ENCODE results near the gene PGR. TPM values are rescaled to one million over a fixed set of nuclear protein-coding genes. Genes with fewer than 3 reads are reported as not detected.
A peak's percentile ranks its signal among the peaks of the same experiment; 100 is the strongest.

PGR gene
- polyA plus RNA-seq, 3 donors = 0.07 to 0.16 (median 0.10) TPM

DNA sequence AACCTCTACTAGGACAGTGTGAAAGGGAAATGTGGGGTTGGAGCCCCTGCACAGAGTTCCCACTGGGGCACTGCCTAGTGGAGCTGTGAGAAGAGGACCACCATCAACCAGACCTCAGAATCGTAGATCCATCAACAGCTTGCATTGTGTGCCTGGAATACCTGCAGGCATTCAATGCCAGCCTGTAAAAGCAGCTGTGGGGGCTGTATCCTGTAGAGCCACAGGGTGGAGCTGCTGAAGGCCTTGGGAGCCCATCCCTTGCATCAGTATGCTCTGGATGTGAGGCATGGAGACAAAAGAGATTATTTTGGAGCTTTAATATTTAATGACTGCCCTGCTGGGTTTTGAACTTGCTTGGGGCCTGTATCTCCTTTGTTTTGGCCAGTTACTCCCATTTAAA, 46.3 kb downstream of the PGR start:
- DNase-seq (ENCODE audit: low read depth in 3 of 3, low spot score in 2 of 3) = no peak

DNA sequence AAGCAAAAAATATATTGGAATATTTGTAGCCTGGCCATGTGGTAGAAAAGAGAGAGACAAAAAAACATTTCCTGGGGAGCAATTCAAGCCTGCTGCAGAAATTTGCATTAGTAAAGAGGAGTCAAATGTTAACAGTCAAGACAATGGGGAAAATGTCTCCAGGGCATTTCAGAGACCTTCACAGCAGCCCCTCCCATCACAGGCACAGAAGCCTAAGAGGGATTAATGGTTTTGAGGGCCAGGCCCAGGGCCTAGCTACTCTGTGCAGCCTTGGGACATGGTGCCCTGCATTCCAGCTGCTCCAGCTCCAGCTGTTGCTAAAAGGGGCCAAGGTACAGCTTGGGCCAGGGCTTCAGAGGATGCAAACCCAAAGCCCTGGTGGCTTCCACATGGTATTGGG, 46.8 kb downstream of the PGR start:
- DNase-seq (ENCODE audit: low read depth in 3 of 3, low spot score in 2 of 3) = no peak

DNA sequence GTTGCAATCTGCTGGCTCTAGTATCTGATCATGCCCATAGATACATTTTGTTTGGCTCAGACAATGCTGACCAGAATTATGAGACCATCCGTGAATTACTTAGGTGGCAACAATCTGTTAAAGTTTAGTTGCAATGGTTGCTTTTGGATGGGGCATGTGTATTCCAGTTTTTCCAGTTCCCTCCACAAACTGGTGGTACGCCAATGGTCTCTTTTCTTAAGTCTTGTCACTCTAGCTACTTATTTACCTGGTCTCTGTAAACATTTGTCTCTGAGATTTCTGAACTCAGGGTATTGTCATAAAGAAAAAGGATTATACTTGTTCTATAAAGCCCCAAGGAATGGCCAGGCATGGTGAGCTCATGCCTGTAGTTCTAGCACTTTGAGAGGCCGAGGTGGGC, 65.9 kb downstream of the PGR start:
- DNase-seq (ENCODE audit: low read depth in 3 of 3, low spot score in 2 of 3) = no peak

DNA sequence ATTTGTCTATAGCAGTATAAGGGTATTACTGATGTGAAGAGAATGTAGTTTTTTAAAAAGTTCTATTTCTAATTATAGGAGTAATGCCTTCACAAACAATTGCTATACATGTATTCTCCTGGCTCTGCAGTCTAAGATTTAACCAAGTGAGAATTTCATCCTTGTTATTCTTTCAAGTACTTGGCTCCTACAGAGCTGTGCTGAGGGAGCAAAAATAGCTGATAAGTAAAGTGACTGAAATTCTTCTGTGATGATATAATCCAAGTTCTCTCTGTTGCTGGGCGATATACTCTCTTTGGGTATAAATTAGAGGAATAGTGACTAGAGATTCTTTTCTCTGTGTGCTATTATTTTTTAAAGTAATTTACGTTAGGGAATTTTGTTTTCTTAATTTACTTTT, 68.0 kb downstream of the PGR start:
- no peak for DNase-seq (ENCODE audit: low read depth in 3 of 3, low spot score in 2 of 3)

DNA sequence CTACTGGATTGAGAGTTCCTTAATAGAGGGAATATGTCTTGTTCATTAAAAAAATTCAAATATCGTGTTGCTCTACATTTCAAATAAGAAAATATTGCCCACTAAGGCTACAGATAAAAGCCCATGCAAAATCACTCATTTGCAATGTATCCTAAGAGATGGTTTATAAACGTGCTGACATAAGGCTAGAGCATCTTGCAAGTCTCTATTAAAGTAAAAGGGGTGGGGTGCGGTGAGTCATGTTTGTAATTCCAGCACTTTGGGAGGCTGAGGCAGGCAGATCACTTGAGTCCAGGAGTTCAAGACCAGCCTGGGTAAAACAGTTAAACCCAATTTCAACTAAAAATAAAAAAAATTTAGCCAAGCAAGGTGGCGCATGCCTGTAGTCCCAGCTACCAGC, 70.3 kb downstream of the PGR start:
- DNase-seq (ENCODE audit: low read depth in 3 of 3, low spot score in 2 of 3) = no peak

DNA sequence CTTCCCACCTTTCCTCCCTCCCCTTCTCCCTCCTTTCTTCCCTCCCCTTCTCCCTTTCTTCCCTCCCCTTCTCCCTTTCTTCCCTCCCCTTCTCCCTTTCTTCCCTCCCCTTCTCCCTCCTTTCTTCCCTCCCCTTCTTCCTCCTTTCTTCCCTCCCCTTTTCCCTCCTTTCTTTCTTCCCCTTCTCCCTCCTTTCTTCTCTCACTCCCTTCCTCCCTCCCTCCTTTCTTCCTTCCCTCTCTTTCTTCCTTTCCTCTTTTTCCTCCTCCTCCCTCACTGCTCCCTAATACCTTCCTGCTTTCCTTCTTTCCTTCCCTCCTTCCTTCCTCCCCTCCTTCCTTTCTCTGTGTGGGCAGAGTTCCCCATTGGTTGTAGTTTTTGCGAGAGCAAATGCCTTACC, 76.1 kb downstream of the PGR start:
- no peak for DNase-seq (ENCODE audit: low read depth in 3 of 3, low spot score in 2 of 3)

DNA sequence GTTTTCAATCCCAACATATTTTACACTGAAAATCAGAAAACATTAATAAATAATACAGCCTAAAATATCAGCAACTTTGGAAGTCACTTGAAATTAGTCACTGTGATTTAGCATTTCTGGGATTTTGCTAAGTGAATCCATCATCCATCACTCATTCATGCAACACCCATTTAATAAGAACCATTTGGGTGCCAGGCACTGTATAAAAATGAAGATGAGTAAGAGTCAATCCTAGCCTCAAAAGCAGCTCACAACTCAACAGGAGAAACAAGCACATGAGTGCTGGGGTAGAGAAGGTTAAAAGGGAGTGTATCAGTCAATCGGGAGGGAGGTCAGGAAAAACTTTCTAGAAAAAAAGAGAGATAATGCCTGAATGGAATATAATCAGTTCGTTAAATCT, 77.9 kb downstream of the PGR start:
- no peak for DNase-seq (ENCODE audit: low read depth in 3 of 3, low spot score in 2 of 3)

DNA sequence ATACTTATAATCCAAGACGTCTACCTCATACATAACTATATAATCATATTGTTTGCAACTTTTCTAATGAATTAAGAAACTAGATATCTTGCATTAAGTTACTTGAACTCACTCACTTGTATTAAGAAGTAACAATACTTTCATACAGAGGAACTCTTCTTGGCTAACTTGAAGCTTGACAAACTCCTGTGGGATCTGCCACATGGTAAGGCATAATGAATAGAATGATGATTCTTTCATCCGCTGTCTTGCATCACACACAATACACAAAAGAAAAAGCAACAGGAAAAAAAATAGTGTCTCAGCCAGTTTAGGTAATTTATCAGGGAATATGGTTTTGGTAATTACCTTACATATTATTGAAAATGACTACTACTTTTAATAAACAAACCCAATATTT, 79.8 kb downstream of the PGR start:
- no peak for DNase-seq (ENCODE audit: low read depth in 3 of 3, low spot score in 2 of 3)

DNA sequence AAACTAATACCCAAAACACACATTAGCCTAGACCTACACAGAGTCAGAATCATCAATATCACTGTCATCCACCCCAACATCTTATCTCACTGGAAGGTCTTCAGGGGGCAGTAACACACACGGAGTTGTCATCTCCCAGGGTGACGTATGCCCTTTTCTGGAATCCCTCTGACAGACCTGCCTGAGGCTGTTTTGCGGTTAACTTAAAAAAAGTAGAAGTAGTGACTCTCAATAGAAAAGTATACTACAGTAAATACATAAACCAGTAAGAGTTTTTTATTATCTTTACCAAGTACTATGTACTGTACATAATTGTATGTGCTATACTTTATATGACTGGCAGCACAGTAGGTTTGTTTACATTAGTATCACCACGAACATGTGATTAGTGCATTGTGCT, 80.5 kb downstream of the PGR start:
- no peak for DNase-seq (ENCODE audit: low read depth in 3 of 3, low spot score in 2 of 3)

DNA sequence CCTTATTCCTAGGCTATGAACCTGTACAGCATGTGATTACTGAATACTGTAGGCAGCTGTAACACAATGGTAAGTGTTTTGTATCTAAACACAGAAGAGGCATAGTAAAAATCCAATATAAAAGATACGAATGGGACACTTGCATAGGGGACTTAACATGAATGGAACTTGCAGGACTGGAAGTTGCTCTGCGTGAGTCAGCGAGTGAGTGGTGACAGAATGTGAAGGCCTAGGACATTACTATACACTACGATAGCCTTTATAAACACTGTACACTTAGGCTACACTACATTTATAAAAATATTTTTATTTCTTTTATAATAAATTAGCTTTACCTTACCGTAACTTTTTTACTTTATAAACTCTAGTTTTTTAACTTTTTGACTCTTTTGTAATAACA, 81.1 kb downstream of the PGR start:
- DNase-seq (ENCODE audit: low read depth in 3 of 3, low spot score in 2 of 3) = no peak

DNA sequence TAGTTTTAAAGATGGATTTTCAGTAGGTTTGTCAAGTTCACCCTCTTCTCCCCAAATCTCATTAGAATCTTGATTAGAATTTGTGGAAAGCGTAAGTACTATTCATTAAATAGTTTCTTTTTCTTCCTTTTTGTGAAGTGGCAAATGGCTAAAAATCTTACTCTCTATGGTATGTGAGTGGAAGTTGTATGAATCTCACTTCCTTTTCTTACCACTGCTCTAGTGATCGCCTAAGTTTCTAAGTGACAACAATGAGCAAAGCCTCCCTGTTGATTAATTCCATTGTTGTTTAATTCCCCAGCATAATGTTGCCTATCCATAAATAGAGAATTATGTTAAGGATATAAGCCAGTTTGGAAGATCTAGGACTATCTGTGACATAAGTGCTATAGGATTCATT, 82.7 kb downstream of the PGR start:
- no peak for DNase-seq (ENCODE audit: low read depth in 3 of 3, low spot score in 2 of 3)

DNA sequence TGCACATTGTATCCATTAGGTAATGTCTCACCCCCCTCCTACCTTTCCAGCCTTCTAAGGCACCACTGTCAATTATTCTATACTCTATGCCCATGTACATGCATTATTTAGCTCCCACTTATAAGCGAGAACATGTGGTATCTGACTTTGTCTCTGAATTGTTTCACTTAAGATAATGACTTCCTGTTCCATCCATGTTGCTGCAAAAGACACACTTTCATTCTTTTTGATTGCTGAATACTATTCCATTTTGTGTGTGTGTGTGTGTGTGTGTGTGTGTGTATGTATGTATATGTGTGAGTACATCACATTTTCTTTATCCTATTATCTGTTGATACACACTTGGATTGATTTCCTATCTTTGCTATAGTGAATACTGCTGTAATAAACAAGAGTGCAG, 84.2 kb downstream of the PGR start:
- no peak for DNase-seq (ENCODE audit: low read depth in 3 of 3, low spot score in 2 of 3)

DNA sequence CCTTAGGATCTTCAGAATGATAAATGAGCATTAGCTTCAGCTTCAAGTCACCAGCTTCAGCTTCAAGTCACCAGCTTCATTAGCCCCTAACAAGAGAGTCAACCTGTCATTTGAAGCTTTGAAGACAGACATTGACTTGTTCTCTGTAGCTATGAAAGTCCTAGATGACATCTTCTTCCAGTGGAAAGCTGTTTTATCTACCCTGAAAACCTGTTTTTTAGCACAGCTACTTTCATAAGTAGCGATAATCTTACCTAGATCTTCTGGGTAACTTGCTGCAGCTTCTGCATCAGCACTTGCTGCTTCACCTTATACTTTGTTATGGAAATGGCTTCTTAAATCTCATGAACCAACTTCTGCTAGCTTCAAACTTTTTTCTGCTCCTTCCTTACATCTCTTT, 85.7 kb downstream of the PGR start:
- no peak for DNase-seq (ENCODE audit: low read depth in 3 of 3, low spot score in 2 of 3)

DNA sequence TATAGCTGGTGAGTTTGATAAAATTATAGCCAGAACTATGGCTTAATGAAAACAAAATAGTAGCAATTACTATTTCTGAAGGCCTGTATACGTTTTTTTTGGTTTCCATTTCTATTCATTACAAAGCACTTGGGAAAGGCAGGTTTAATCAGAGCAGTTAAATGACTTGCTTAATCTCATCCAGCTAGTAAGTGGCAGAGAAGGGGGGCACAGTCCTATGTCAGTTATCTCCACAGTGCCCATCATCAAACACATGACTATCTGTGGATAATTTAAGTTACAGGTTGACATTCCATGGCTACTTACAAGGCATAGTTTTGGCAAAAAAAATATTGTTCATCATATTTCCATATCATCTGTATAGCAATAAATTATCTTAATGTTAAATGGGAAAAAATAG, 93.7 kb downstream of the PGR start:
- DNase-seq (ENCODE audit: low read depth in 3 of 3, low spot score in 2 of 3) = no peak

DNA sequence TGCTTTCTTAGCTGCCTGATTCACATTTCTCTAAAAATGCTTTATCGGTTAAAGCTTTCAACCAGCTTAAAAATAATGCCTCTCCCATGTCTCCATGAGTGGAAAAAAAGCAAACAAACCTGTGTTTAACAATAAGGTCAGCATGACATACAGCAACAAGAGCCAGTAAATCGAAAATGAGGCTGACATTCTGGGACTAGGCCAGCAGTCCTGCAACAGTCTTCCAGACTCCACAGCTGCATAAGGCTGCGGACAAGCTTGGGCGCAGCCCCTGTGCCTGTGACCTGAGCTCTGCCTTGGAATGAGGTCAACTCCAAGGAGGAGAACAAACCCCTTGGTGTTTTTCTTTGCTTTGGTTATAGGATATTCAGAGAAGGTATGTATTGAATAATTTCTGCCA, 95.5 kb downstream of the PGR start:
- DNase-seq (ENCODE audit: low read depth in 3 of 3, low spot score in 2 of 3) = peak; percentile 6 to 10 (median 7)

DNA sequence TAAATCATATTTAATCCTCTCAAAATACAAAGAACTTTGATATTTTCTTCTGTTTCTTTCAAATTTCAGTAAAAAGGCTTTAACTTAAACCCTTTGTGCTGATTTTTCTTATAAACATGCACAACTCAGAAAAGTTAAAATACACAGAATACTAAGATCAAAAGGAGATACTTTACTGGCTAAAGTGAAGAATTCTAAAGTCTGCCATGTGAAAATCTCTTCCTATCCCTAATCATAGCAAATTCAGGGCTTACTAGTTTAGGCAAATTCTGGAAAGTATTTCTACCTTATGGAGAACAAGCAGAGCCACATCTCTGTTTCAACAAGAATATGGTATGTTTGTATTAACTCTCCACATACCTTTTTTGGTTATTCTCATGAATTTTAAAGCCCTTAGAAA, 96.6 kb downstream of the PGR start:
- DNase-seq (ENCODE audit: low read depth in 3 of 3, low spot score in 2 of 3) = no peak

DNA sequence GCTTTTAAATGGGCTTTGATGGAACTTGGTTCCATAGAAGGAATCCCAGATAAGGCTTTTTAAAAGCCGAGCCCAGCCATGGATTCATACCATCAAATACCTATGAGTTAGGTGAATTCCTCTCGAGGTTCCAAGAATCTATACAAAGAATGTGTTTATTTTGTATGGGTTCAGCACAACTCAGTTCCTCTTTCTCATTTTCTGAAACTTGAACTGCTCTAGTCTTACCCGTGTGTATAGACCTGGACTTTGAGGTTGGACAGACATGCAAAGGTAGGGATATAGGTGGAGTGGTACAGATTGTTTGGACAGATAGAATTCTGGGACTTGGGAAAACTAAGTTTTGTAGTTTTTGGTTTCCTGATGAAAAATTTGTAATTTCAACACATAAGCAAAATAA, 97.9 kb downstream of the PGR start:
- no peak for DNase-seq (ENCODE audit: low read depth in 3 of 3, low spot score in 2 of 3)

DNA sequence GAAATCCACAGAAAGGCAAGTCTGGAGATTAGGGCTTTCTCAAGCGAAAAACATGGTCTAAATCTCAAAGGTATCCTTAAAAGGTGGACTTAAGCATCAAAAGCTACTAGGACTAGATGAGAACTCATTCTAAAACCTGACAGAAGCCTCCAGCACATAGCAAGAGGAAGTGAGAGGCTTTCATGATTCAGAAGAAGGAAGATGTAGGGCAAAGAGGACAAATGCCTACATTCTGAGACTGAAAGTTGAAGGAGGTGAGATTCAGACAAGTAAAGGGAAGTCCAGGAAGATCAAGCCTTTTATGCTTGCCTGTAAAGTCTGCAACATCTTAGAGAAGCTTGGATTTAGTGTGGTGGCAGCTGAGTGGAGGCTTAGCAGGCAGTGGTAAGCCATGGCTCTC, 98.9 kb downstream of the PGR start:
- no peak for DNase-seq (ENCODE audit: low read depth in 3 of 3, low spot score in 2 of 3)

DNA sequence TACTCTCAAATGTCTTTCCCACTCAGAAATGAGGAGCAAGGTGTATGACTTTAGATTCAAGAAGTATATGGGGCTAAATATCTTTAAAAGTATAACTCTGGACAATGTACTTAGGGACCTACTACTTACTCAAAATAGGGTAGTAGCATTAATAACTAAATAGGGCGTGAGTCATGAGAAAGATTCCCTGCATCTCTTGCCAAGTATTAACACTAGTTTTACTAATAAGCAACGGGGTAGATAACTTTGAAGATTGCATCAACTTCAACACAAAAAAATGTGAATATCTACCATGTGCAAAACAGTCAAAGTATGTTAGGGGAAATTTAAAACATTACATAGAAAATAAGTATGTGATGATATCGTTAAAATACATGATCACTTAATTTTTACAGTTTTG, 99.6 kb downstream of the PGR start:
- no peak for DNase-seq (ENCODE audit: low read depth in 3 of 3, low spot score in 2 of 3)

DNA sequence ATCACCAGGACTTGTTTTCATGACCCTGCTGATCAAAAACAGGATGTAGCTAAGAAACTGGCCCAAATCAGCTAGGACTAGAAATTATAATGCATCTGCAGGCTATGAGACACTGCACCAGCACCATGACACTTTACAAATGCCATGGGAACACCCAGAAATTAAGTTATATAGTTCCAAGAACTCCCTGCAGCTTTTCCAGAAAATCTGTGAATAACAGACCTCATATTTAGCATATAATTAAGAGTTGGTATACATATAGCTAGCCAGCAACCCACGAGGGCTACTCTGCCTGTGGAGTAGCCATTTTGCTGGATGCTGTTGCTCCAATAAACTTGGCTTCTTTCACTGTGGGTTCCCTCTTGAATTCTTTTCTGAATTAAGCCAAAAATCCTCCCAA, 101.0 kb downstream of the PGR start:
- DNase-seq (ENCODE audit: low read depth in 3 of 3, low spot score in 2 of 3) = no peak

DNA sequence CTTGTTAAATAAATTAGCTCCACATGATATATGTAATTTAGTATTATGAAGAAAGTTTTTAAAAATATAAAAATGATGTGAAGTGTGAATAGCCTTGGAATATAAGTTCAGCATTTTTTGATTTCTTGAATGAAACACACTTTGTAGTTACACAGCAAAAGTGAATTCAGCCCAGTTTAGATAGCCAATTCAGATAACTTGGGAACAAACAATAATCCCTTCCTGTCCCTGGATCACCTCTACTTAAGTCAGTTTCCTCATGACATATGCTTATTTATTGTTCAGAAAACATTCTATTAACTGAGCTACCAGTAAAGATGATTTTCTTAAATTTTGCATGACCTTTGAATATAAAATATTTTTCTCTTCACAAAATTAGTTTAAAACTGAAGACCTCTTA, 107.4 kb downstream of the PGR start:
- no peak for DNase-seq (ENCODE audit: low read depth in 3 of 3, low spot score in 2 of 3)

DNA sequence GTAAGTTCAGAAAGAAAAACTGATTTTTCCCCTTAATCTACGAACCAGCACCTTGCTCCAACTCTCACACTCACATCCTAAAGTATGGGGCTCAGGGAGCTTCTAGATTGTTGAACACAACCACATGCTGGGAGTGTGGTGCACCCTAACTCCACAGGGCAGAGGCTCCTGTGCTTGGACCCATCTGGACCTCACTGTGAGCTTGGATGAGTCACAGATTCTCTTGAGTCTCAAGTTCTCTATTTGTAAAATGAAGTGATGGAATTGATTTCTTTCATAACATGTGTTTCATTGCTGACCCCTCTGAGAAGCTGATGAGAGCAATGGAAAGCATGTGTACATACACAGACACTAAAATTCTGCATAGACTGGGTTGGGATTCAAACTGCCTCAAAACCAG, 109.7 kb downstream of the PGR start:
- DNase-seq (ENCODE audit: low read depth in 3 of 3, low spot score in 2 of 3) = no peak

DNA sequence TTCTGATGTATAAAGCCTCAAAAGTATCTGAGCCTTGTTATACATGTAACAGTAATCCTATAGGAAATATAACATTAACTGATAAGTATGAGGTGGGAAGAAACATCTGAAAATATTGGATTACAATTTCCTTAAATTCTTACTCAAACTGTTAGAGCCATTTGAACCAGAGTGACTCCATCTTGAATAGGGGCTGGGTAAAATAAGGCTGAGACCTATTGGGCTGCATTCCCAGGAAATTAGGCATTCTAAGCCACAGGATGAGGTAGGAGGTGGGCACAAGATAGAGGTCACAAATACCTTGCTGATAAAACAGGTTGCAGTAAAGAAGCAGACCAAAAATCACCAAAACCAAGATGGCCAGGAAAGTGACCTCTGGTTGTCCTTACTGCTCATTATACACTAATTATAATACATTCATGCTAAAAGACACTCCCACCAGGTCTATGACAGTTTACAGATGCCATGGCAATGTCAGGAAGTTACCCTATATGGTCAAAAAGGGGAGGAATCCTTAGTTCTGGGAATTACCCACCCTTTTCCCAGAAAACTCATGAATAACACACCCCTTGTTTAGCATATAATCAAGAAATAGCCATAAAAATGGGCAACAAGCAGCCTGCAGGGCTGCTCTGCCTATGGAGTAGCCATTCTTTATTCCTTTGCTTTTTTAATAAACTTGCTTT, 114.9 kb downstream of the PGR start:
- DNase-seq (ENCODE audit: low read depth in 3 of 3, low spot score in 2 of 3) = no peak

All from right renal cortex interstitium (tissue), 3 donors.